ENCODE data around the gene FSTL4. TPM values are rescaled to one million over a fixed set of nuclear protein-coding genes. Genes with fewer than 3 reads are reported as not detected.

FSTL4 gene
- total RNA-seq, 4 donors from 2014 or later = 0.27 TPM; not detected in 3

GRCh38 chr5:133469252-133469651, 143.1 kb downstream of the FSTL4 start:
- Histone ChIP-seq H3K9me3 (no peaks in the 10 kb centered on the region), H3K36me3 (no peaks in the 10 kb centered on the region), H3K27me3 (no peaks in the 10 kb centered on the region), H3K27ac (no peak overlapping the region), H3K4me3 (no peak overlapping the region), H3K4me1 (no peaks in the 10 kb centered on the region)
- no peak for DNase-seq
- TF ChIP-seq POLR2A (IDR thresholded peaks at IDR 0.05) (no peak), POLR2AphosphoS5 (IDR thresholded peaks at IDR 0.05) (no peak), EP300 (IDR thresholded peaks at IDR 0.05; ENCODE audit: low read depth) (no peak), CTCF (IDR thresholded peaks at IDR 0.05) (no peak)
- in situ Hi-C loops (cut with MboI; ENCODE audit: low pct_ligation_motif_present in 1 of 4, low pct_unique_long_range_greater_than_20kb in 1 of 4, low sequenced_read_pairs in 3 of 4) (no loop called here), intact Hi-C loops (cut with DNase I; ENCODE audit: low total_unique reads) (no loop called here)
- WGBS, 2 donors (ENCODE audit: low coverage in 1 of 2) = 91% methylated on average over 2 of the region's 2 CpGs; no CpG with 5 or more reads in 1 of the 2 donors

- Histone ChIP-seq H3K4me3 (no peak overlapping the region), H3K9me3 (no peaks in the 10 kb centered on the region), H3K36me3 (no peaks in the 10 kb centered on the region), H3K27me3 (no peaks in the 10 kb centered on the region), H3K27ac (no peak overlapping the region), H3K4me1 (no peaks in the 10 kb centered on the region)
- intact Hi-C loops (cut with DNase I; ENCODE audit: low total_unique reads) (no loop called here), in situ Hi-C loops (cut with MboI; ENCODE audit: low pct_ligation_motif_present in 1 of 4, low pct_unique_long_range_greater_than_20kb in 1 of 4, low sequenced_read_pairs in 3 of 4) (no loop called here)
- no peak for TF ChIP-seq EP300 (IDR thresholded peaks at IDR 0.05; ENCODE audit: low read depth)
- no peak for TF ChIP-seq POLR2AphosphoS5 (IDR thresholded peaks at IDR 0.05)
- TF ChIP-seq CTCF (IDR thresholded peaks at IDR 0.05) = no peak
- TF ChIP-seq POLR2A (IDR thresholded peaks at IDR 0.05) = no peak
- 88% methylated on average over 6 of the region's 6 CpGs; no CpG with 5 or more reads in 1 of the 2 donors for WGBS, 2 donors (ENCODE audit: low coverage in 1 of 2)
- DNase-seq = no peak
These were observed 143.7 kb downstream of the FSTL4 start for GRCh38 chr5:133468596-133468995.

GRCh38 chr5:133467826-133468463, 144.4 kb downstream of the FSTL4 start:
- H3K36me3 ChIP-seq = no peaks in the 10 kb centered on the region
- WGBS, 2 donors (ENCODE audit: low coverage in 1 of 2) = 52 to 59% methylated on average over 3 of the region's 4 CpGs
- in situ Hi-C loops (cut with MboI; ENCODE audit: low pct_ligation_motif_present in 1 of 4, low pct_unique_long_range_greater_than_20kb in 1 of 4, low sequenced_read_pairs in 3 of 4) (no loop called here), intact Hi-C loops (cut with DNase I; ENCODE audit: low total_unique reads) (no loop called here)
- DNase-seq = no peak
- H3K4me3 ChIP-seq = no peak overlapping the region
- TF ChIP-seq EP300 (IDR thresholded peaks at IDR 0.05; ENCODE audit: low read depth) = no peak
- no peak for TF ChIP-seq POLR2AphosphoS5 (IDR thresholded peaks at IDR 0.05)
- TF ChIP-seq POLR2A (IDR thresholded peaks at IDR 0.05) = no peak
- TF ChIP-seq CTCF (IDR thresholded peaks at IDR 0.05) = no peak
- H3K27ac ChIP-seq = no peak overlapping the region
- H3K27me3 ChIP-seq = no peaks in the 10 kb centered on the region
- no peaks in the 10 kb centered on the region for H3K4me1 ChIP-seq
- H3K9me3 ChIP-seq = no peaks in the 10 kb centered on the region

DNA sequence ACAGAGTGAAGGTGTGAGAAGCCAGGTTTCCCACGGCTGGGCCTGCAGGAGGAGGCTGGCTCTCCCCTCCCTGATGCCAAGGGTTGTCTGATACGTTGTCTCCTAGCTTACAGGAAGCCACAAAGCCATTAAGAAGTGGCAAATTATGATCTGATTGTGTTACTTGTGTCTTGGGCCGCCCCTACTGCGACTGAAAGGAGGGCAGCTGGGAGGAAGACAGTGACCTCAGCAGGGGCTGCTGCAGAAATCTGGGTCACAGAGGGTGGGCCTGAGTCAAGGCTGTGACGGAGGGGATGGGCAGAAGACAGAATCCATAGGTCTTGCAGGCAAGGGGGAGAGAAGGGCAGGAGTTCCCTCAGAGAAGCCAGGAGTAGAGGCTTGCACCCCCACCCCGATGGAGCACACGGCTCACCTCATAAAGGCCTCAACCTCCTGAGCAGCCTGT, 145.0 kb downstream of the FSTL4 start:
- DNase-seq = no peak
- in situ Hi-C loops (cut with MboI; ENCODE audit: low pct_ligation_motif_present in 1 of 4, low pct_unique_long_range_greater_than_20kb in 1 of 4, low sequenced_read_pairs in 3 of 4) = no loop called here

More for the DNA sequence above, 145.0 kb downstream of the FSTL4 start:
- H3K27ac ChIP-seq = no peak overlapping the region
- H3K4me3 ChIP-seq = no peak overlapping the region
- H3K36me3 ChIP-seq = no peaks in the 10 kb centered on the region
- no peaks in the 10 kb centered on the region for H3K27me3 ChIP-seq
- H3K4me1 ChIP-seq = no peaks in the 10 kb centered on the region
- H3K9me3 ChIP-seq = no peaks in the 10 kb centered on the region
- intact Hi-C loops (cut with DNase I; ENCODE audit: low total_unique reads) = no loop called here
- TF ChIP-seq CTCF (IDR thresholded peaks at IDR 0.05) = no peak
- TF ChIP-seq POLR2AphosphoS5 (IDR thresholded peaks at IDR 0.05) = no peak
- no peak for TF ChIP-seq EP300 (IDR thresholded peaks at IDR 0.05; ENCODE audit: low read depth)
- TF ChIP-seq POLR2A (IDR thresholded peaks at IDR 0.05) = no peak
- WGBS, 2 donors (ENCODE audit: low coverage in 1 of 2) = 82% methylated on average over 7 of the region's 7 CpGs; no CpG with 5 or more reads in 1 of the 2 donors

All from transverse colon (tissue), 4 donors.